Measurements from ENCODE around the gene PRR11.
A peak's percentile ranks its signal among the peaks of the same experiment; 100 is the strongest.
"Not testable (repeated sequence)": the region's sequence is repeated elsewhere in the genome, so short reads cannot be mapped to it uniquely, and the experiment has no call there.

Gene PRR11

DNA sequence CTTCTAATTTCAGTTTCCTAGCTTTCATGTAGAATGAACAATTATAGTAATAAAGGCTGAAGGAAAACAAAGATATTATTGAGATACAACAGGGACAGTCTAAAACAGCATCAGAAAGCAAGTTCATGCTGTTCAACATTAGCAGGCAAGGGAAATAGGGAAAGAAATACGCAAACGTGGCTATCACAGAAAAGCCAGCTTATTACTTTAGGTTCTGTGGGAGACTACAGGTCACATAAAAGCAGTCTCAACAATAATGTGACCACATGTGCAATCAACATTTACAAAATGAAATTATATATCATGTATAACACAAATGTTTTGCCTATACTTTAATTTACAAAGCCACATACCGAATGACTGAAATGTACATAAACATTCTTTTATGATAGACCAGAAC, 44.0 kb upstream of the PRR11 start:
- DNase-seq (ENCODE audit: low spot score) = no peak
- TF ChIP-seq, protein P1, sequence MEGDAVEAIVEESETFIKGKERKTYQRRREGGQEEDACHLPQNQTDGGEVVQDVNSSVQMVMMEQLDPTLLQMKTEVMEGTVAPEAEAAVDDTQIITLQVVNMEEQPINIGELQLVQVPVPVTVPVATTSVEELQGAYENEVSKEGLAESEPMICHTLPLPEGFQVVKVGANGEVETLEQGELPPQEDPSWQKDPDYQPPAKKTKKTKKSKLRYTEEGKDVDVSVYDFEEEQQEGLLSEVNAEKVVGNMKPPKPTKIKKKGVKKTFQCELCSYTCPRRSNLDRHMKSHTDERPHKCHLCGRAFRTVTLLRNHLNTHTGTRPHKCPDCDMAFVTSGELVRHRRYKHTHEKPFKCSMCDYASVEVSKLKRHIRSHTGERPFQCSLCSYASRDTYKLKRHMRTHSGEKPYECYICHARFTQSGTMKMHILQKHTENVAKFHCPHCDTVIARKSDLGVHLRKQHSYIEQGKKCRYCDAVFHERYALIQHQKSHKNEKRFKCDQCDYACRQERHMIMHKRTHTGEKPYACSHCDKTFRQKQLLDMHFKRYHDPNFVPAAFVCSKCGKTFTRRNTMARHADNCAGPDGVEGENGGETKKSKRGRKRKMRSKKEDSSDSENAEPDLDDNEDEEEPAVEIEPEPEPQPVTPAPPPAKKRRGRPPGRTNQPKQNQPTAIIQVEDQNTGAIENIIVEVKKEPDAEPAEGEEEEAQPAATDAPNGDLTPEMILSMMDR (IDR thresholded peaks at IDR 0.05; ENCODE audit: extremely low read depth, missing control alignments) = no peak

DNA sequence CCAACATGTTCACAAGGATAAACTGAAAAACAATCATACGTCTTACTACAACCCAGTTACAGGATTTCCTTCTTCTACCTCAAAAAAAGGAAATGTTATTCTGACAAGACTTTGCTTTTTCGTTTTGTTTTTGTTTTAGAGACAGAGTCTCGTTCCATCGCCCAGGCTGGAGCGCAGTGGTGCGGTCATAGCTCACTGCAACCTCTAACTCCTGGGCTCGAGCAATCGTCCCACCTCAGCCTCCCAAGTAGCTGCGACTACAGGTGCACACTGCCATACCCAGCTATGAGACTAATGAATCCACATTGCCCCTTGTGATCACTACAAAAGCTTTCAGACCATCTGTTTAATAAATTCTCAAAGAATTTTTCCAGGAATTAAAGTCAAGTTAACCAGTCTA, 40.1 kb upstream of the PRR11 start:
- no peak for DNase-seq (ENCODE audit: low spot score)
- TF ChIP-seq, protein P1 (IDR thresholded peaks at IDR 0.05; ENCODE audit: extremely low read depth, missing control alignments) = no peak

DNA sequence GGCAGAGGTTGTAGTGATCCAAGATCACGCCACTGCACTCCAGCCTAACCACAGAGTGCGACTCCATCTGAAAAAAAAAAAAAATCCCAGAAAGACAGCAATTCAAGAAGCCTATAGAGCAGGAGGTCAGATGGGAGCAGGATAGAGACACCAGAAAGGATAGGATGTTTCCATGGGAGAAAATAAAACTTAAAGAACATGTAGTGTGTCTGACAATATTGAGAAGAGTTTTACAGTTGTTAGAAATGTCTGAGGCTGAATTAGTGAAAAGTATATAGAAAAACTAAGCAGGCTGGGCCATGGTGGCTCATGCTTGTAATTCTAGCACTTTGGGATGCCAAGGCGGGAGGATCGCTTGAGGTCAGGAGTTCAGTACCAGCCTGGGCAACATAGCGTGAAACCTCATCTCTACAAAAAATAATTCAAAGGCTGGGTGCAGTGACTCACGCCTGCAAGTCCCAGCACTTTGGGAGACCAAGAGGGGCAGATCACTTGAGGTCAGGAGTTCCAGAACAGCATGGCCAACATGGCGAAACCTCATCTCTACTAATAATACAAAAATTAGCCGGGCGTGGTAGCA, 33.6 kb upstream of the PRR11 start:
- TF ChIP-seq, protein P1 (IDR thresholded peaks at IDR 0.05; ENCODE audit: extremely low read depth, missing control alignments) = no peak
- DNase-seq (ENCODE audit: low spot score) = no peak

DNA sequence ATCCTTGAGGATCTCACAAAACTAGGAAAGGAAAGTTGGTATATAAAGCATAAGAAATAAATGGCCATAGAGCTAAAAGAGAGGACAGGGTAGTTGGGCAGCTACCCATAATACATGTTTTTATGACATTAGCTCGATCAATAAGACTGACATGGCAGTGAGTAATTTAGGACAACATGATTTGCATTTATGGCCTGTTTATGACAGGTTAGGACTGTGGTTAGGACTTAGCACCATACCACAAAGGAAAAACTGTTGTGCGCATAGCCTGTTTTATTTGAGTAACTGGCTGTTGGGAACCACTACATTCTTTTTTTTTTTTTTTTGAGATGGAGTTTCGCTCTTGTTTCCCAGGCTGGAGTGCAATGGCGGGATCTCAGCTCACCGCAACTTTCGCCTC, 30.9 kb upstream of the PRR11 start:
- DNase-seq (ENCODE audit: low spot score) = peak; percentile 16
- TF ChIP-seq, protein P1 (IDR thresholded peaks at IDR 0.05; ENCODE audit: extremely low read depth, missing control alignments) = no peak

DNA sequence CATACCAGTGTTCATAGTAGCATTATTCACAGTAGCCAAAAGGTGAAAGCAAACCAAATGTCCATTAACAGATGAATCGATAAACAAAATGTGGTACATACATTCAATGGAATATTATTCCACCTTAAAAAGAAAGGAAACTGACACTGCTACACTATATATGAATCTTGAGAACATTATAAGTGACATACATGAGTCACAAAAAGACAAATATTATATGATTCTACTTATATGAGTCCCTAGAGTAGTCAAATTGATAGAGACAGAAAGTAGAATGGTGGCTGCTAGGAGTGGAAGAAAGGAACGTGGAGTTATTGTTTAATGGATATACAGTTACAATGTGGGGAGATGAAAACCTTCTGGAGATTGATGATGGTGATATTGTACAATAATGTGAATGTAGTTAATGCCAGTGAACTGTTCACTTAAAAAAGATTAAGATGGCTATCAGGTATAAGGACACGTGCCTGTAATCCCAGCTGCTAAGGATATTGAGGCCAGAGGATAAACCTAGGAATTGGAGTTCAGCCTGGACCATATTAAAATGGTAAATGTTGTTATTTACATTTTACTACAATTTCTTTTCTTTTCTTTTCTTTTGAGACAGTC, 28.6 kb upstream of the PRR11 start:
- no peak for DNase-seq (ENCODE audit: low spot score)
- TF ChIP-seq, protein P1 (IDR thresholded peaks at IDR 0.05; ENCODE audit: extremely low read depth, missing control alignments) = no peak

DNA sequence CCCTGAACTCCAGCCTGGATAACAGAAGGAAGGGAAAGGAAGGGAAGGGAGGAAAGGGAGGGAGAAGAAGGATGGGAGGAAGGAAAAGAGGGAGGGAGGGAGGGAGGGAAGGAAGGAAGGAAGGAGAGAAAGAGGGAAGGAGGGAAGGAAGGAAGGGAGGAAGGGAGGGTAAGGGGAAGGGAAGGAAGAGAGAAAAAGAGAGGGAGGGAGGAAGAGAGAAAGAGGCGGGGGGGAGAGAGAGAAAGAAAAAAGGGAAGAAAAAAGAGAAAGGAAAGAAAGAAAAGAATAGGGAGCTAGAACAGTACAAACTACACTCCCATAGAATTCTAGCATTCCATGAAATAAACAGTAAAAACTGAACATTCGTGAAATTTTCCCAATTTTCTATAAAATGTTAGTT, 25.7 kb upstream of the PRR11 start:
- no peak for DNase-seq (ENCODE audit: low spot score)
- TF ChIP-seq, protein P1 (IDR thresholded peaks at IDR 0.05; ENCODE audit: extremely low read depth, missing control alignments) = no peak

DNA sequence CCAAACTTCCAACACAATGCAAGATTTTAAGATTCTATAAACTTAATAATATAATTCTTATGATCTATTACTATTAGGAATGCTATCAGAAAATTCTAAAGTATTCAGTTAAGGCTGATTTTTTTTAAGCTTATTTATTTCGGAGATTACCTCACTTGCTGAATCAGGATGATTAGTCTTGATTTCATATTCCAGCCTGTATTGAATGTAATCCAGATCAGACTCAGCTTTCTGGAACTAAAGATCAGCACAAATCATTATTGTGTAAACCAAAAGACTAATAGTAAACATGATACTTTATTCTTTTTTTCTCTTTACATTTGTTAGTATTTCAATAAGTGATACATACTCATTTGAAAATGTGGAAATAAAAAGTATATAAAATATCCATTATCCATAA, 24.4 kb upstream of the PRR11 start:
- no peak for DNase-seq (ENCODE audit: low spot score)
- TF ChIP-seq, protein P1 (IDR thresholded peaks at IDR 0.05; ENCODE audit: extremely low read depth, missing control alignments) = no peak

DNA sequence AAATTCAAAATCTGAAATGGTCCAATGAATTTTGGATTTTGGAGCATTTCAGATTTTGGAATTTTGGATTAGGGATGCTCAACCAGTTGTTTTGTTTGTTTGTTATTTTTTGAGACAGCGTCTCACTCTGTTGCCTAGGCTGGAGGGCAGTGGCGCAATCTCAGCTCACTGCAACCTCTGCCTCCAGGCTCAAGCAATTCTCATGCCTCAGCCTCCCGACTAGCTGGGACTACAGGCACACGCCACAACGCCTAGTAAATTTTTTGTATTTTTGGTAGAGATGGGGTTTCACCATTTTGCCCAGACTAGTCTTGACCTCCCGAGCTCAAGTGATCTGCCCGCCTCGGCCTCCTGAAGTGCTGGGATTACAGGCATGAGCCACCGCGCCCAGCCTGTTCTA, 17.2 kb upstream of the PRR11 start:
- DNase-seq (ENCODE audit: low spot score) = not testable (repeated sequence)

All from GM20000 (cell line).